NCI-H446 treated with DMSO at 0.1 percent for 48 hours (cell line): ENCODE results near the gene SOAT2.

ENCODE experiments used
- DNase-seq: peaks from one replicate; lab custom pipeline; 2025; lab: John Stamatoyannopoulos, UW

Gene SOAT2

GRCh38 chr12:53102883-53103807 lies at the start of gene SOAT2:
TSS of gene SOAT2 (plus strand) at chr12:53103486. CDS start at chr12:53103578, 92 bp downstream.
- DNase-seq, result no peak

GRCh38 chr12:53054112-53054878 lies 49.0 kb upstream of the SOAT2 start:
- DNase-seq, result peak; percentile 77

- DNase-seq, result no peak
These were observed 47.6 kb upstream of the SOAT2 start for GRCh38 chr12:53055471-53056266.

- no peak for DNase-seq
These were observed 47.0 kb upstream of the SOAT2 start for GRCh38 chr12:53056296-53056695.

- DNase-seq, result no peak
These were observed 46.4 kb upstream of the SOAT2 start for GRCh38 chr12:53056901-53057300.

- no peak for DNase-seq
These were observed 45.3 kb upstream of the SOAT2 start for GRCh38 chr12:53057816-53058500.

- DNase-seq, result no peak
These were observed 44.4 kb upstream of the SOAT2 start for GRCh38 chr12:53058674-53059433.

GRCh38 chr12:53059434-53060063 lies 43.7 kb upstream of the SOAT2 start:
- DNase-seq, result no peak

- DNase-seq, result no peak
These were observed 43.1 kb upstream of the SOAT2 start for GRCh38 chr12:53060064-53060720.

- DNase-seq, result no peak
These were observed 42.5 kb upstream of the SOAT2 start for GRCh38 chr12:53060721-53061276.

- DNase-seq, result no peak
These were observed 41.8 kb upstream of the SOAT2 start for GRCh38 chr12:53061404-53062010.

- DNase-seq, result no peak
These were observed 41.0 kb upstream of the SOAT2 start for GRCh38 chr12:53062011-53062961.

- DNase-seq, result no peak
These were observed 40.1 kb upstream of the SOAT2 start for GRCh38 chr12:53062977-53063707.

- no peak for DNase-seq
These were observed 39.3 kb upstream of the SOAT2 start for GRCh38 chr12:53063708-53064612.

GRCh38 chr12:53064613-53065436 lies 38.5 kb upstream of the SOAT2 start:
- no peak for DNase-seq
